Mucosa of descending colon (tissue), 3 donors: ENCODE results near the gene NRP2. TPM values are rescaled to one million over a fixed set of nuclear protein-coding genes. Genes with fewer than 3 reads are reported as not detected.

Experiments used
- ATAC-seq: fragments of 200-7000 bp; cut with Tn5 transposase; one replicate; pipeline ENCODE4 v1.9.1; 2020; ENCODE audit warnings: mild to moderate bottlenecking, moderate library complexity
- DNase-seq, 3 donors: peaks; one replicate each; pipeline ENCODE4 v3.0.0-alpha.2; 2020
- H3K36me3 ChIP-seq: fragments of 200-600 bp; one replicate; pipeline ENCODE4 v1.8.0; 2021; ENCODE audit warnings: low read depth, mild to moderate bottlenecking
- H3K4me1 ChIP-seq: fragments of 200-600 bp; one replicate; pipeline ENCODE4 v1.8.0; 2021; ENCODE audit warnings: low read depth, mild to moderate bottlenecking
- H3K4me3 ChIP-seq: fragments of 200-600 bp; one replicate; pipeline ENCODE4 v1.8.0; 2021; ENCODE audit warnings: mild to moderate bottlenecking
- H3K9me3 ChIP-seq: fragments of 200-600 bp; one replicate; pipeline ENCODE4 v1.8.0; 2021; ENCODE audit warnings: mild to moderate bottlenecking
- CTCF ChIP-seq: fragments of 200-600 bp; IDR thresholded peaks from one replicate; pipeline ENCODE4 v1.8.0; 2022; ENCODE audit warnings: antibody characterized with exemption, mild to moderate bottlenecking
- intact Hi-C, 2 donors: fragments of 100-400 bp; cut with DNase I in 1 of 2; cut with micrococcal nuclease in 1 of 2; formaldehyde crosslinking; loops; one replicate each; pipeline versions ENCODE4 v1.11.0 to v1.11.1; 2022; cut with DNase I, micrococcal nuclease
- total RNA-seq, 3 donors: library from RNA; stranded (reverse); fragmentation: NEBNext Ultra II Directional in 2 of 3; extraction: Animal tissue kit (Norgen Biotek cat#: 25700) in 2 of 3; gene quantifications; one replicate each; pipeline versions ENCODE4 v1.2.1 to v1.2.4, GENCODE V29; 2021 to 2023
- donor health status: DM: no; HTN: no; CAD: no; lungs with moderate emphysema.
- donor health status: DM: no; HTN: no; CAD: no.
- donor health status: DM: no; HTN: yes; CAD: no.

NRP2 gene
- total RNA-seq, 3 donors from 2014 or later, result 12.3 to 300 (median 19.2) TPM

GRCh38 chr2:205783872-205784499 lies 101.7 kb downstream of the NRP2 start:
- intact Hi-C loops, result no loop called here
- H3K4me1 ChIP-seq, result no peaks in the 10 kb centered on the region
- H3K9me3 ChIP-seq, result no peaks in the 10 kb centered on the region
- ATAC-seq (no peak), DNase-seq (no peak)
- TF ChIP-seq CTCF, result no peak
- H3K36me3 ChIP-seq, result no peaks in the 10 kb centered on the region
- H3K4me3 ChIP-seq, result no peak overlapping the region

GRCh38 chr2:205785507-205786260 lies 103.4 kb downstream of the NRP2 start:
- DNase-seq (no peak), ATAC-seq (no peak)
- H3K4me1 ChIP-seq, result no peaks in the 10 kb centered on the region
- intact Hi-C loops, result no loop called here
- no peaks in the 10 kb centered on the region for H3K36me3 ChIP-seq
- TF ChIP-seq CTCF, result no peak
- H3K4me3 ChIP-seq, result no peak overlapping the region
- H3K9me3 ChIP-seq, result no peaks in the 10 kb centered on the region

GRCh38 chr2:205786976-205787375 lies 104.7 kb downstream of the NRP2 start:
- Histone ChIP-seq H3K4me1 (no peaks in the 10 kb centered on the region), H3K4me3 (no peak overlapping the region), H3K9me3 (no peaks in the 10 kb centered on the region), H3K36me3 (no peaks in the 10 kb centered on the region)
- no peak for ATAC-seq
- intact Hi-C loops, result no loop called here
- DNase-seq, result no peak
- no peak for TF ChIP-seq CTCF

GRCh38 chr2:205787761-205788160 lies 105.5 kb downstream of the NRP2 start:
- Histone ChIP-seq H3K9me3 (no peaks in the 10 kb centered on the region), H3K36me3 (no peaks in the 10 kb centered on the region), H3K4me3 (no peak overlapping the region), H3K4me1 (no peaks in the 10 kb centered on the region)
- intact Hi-C loops, result no loop called here
- no peak for TF ChIP-seq CTCF
- ATAC-seq (no peak), DNase-seq (no peak)

GRCh38 chr2:205789906-205790305 lies 107.6 kb downstream of the NRP2 start:
- Histone ChIP-seq H3K9me3 (no peaks in the 10 kb centered on the region), H3K4me1 (no peaks in the 10 kb centered on the region), H3K4me3 (no peak overlapping the region), H3K36me3 (no peaks in the 10 kb centered on the region)
- no peak for ATAC-seq
- TF ChIP-seq CTCF, result no peak
- no peak for DNase-seq
- intact Hi-C loops, result no loop called here
